Ramos (cell line): ENCODE results near the gene HELZ2.

Source experiments
- in situ Hi-C: fragments of 300-500 bp; cut with MboI; formaldehyde crosslinking; loops from one replicate; pipeline ENCODE4 v1.14.3; 2022; ENCODE audit warnings: low sequenced_read_pairs; ENCODE audit not compliant: unreplicated experiment

Gene HELZ2

DNA sequence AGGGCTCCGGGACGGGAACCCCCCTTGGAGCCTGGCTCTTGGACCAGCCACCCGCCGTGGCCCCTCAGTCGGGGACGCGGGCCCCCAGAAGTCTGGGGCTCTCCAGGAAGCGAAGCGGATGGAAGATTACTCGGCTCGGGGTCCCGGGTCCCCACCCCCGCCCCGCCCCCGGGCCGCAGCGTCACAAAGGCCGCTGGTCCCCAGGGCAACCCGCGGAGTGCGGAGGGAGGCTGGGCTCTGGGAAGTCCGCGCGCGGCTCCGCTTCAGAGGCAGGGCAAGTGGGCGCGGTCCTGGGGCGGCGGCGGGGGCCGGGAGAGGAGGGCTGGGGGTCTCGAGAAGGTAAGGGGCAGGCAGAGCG lies 20.1 kb downstream of the HELZ2 start, which contains the start of gene FNDC11:
Gene FNDC11 (plus strand): TSS at position 227 of the 358 bp plus-strand sequence. CDS start 1,505 bp downstream, outside the sequence.
- in situ Hi-C loops: no loop called here

DNA sequence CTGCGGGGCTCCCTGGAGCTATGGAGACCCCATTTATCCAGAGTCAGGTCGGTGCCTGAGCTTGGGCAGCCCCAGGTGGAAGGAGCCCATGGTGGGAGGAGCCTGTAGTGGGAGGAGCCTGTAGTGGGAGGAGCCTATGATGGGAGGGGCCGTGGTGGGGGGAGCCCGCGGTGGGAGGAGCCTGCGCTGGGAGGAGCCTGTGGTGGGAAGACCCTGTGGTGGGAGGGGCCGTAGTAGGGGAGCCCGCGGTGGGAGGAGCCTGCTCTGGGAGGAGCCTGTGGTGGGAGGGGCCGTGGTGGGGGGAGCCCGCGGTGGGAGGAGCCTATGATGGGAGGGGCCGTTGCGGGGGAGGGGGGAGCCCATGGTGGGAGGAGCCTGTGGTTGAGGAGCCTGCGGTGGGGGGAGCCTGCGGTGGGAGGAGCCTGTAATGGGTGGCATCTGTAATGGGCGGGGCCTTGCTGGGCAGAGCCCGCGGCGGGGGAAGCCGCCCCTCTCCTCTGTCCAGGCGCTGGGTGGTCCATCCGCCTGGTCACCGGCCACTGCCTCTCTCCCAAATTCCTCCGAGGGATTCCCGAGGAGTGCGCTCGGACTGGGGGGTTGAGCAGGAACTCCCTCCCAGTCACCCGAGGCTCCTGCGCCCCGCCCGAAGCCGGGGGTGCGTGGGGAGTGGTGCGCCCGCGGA lies 20.6 kb downstream of the HELZ2 start:
- in situ Hi-C loops: no loop called here

DNA sequence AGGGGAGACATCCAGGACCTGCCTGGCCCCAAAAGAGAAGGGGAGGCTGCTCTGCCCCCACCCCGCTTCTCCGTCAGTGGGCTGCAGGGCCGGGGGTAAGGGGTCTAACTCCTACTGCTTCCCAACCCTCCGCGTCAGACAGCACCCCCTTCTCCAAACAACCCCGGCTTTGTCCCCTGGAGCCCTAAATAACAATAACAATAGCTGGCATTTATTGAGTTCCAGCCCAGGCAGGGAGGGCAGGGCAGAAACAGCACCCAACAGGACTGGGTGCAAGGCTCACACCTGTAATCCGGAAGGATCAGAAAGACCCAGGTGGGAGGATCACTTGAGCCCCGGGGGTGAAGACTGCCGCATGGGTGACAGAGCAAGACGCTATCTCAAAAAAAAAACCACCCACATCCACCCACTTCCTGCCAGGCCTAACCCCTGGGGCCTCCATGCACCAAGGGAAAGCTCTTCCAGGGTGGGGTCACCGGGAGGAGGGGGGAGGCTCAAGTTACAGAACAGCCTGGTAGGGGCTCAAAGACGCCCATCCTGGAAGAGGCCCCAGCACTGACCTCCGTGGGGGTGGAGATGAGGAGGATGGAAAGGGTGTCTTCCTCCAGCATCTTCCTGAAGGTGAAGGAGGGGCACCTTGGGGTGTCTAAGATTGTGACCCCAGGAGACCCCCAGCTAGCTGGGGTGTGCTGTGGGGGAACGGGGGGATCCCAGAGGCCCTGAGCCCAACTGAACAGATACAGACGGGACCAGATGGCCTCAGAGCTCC lies 21.4 kb downstream of the HELZ2 start:
- in situ Hi-C loops: no loop called here

DNA sequence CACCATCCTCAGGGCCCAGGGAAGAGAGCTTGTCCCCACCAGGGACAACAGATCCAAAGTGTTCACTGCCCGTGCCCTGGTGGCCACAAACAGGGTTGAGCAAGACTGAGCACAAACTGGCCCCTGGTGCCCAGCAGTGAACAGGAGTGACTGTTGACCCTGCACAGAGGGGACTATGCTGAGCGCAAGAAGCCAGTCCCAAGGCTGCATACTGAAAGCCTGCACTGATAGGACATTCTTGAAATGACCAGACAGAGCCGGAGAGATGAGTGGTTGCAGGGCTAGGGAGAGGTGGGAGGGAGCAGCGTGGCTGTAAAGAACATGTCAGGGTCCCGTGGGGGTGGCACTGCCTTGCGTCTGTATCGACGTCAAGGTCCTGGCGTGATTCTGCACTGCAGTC lies 23.0 kb downstream of the HELZ2 start:
- in situ Hi-C loops: no loop called here

DNA sequence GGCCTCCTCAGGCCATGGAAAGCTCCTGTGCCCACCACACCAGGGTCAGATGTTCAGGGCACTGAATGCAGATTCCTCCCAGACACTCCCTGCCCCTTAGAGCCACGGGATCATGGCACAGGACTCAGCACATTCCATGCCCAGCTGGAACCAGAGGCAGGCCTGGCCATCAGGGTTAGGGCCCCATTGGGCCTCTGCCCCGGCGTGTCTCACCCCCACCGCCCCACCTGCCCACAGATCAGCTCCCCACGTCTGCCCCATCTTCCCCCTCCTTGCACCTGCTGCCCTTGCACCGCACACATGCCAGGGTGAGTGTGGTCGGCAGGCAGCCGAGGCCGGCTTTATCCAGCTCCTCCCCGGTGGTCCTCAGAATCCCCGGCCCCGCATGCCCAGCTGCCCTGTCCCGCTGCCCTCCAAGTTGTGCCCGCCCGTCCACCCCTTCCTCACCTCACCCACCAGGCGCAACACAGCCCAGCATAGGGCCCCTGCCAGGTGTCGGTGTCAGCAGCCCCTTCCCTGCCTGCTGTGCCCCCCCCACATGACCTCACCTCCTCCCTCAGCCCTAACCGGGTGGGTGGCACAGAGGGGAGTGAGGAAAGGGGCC lies 24.3 kb downstream of the HELZ2 start:
- in situ Hi-C loops: no loop called here

DNA sequence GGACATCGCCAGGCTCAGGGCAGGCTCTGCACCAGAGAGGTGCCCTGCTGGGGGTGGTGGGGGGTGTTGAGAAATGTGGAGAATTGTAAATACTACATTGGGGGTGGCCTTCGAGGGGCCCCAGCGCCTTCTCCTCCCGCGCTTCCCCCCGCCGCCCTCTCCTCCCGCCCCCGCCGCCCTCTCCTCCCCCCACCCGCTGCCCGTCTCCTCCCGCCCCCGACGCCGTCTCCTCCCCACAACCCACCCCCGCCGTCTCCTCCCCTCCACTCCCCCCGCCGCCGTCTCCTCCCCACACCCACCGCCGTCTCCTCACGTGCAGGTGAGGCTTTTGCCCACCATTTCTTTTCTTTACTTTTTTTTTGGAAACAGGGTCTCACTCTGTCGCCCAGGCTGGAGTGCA lies 25.0 kb downstream of the HELZ2 start:
- in situ Hi-C loops: no loop called here

DNA sequence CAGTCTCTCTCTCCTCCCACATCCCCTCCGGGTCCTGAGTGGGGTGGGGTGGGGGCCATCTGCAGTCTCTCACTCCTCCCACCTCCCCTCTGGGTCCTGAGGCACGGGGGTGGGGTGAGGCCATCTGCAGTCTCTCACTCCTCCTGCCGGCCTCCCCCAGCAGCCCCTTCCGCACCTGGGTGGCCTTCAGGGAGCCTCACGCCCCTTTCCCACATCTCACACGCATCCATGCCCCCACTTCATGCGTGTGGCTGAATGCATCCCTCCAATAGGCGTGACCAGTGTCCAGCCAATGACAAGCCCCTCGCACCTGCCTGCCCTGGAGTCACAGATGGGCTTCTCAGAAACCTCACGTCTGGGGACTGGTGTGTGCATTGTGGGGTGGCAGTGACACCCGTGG lies 25.5 kb downstream of the HELZ2 start:
- in situ Hi-C loops: no loop called here

DNA sequence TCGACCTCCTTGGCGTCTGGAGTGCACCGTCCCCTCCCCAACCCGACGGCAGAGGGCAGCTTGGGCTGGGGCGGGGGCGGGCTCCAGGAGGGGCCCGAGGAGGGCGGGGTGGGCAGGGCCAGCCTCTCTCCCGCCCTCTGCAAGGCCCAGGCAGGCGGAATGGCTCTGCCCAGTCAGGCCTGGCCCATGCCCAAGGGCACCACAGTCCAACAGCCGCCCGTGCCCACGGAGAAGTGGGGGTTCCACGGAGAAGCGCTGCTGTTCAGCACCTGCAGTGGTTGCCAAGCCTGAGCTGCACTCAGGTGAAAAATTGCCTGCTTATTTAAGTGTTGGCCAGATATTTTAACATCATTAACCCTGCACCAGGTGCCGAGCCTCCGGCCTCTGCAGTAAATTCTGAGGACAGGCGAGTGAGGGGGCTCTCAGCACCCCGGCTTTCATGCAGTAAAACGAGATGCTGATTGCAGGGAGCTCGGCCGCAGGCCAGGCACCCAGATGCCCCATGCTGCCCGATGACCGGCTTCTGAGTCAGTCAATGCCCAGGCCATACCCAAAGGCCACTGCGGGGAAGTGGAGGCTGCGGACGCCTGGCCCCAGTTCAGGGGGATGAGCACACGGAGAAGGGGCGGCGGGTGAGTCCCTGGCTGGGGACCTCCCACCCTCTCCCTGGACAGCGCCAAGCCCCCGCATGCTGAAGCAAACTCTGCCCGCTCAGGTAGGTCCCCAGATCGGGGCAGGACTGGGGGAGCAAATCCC lies 26.1 kb downstream of the HELZ2 start, which contains the start of gene SRMS:
Gene SRMS (minus strand): TSS at position 25 of the 756 bp plus-strand sequence. CDS start 286 bp downstream, outside the sequence.
- in situ Hi-C loops: no loop called here

DNA sequence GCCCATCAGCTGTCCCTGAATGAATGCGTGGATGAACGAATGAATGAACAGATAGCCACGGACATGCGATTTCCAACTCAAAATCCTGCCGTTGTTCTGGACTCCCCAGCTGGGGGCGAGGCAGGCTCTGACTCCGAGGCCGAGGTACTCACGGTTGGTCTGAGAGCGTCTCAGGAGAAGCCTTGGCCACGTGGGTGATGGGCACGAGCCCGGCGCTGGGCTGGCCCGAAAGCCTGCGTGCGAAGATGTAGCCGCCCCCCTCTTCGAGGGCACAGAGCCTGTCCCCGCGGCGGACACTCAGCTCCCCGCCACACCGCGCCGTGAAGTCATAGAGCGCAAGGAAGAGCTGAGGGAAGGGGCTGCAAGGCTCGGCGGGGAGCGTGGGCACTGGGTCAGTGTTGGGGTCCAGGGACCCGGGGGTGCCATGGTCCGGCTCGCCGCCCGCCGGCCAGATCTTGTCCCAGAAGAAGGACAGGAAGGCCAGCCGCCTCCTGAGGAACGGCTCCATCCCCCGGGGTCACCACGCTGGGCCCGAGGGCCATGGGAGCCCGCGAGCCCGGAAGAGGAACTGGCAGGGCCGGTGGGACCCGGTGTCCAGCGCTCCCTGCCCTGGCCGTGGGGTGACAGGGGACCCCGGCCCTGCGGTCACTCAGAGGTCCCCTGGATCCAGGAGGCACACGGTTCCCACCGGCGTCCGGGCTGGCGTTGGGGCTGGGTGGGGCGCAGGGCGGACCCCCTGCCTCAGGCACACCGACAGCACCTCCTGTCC lies 26.9 kb downstream of the HELZ2 start:
- in situ Hi-C loops: no loop called here

DNA sequence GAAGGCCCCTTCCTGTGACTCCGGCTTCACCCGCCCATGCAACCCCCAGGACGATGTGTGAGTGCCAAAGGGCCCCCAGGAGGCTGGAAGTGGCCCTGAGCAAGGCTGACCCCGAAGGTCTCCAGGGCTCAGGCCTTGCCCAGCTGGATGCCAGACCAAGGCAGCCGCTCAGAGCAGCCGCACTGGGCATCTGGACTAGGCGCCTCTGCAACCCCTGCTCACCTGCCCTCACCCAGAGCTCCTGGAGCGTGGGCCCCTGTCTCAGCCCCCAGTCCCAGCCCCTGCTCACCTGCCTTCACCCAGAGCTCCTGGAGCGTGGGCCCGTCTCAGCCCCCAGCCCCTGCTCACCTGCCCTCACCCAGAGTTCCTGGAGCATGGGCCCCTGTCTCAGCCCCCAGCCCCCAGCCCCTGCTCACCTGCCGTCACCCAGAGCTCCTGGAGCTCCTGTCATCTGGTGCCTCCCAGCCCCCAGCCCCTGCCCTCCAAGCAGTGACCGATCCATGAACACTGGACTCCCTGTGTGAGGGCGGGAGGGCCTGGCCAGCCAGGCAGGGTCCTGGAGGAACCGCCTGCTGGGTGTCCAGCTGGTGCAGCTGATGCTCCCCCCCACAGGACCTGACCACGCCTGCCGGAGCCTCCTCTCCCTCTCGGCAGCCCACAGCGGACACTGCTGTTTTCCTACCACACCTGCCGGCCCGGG lies 27.6 kb downstream of the HELZ2 start:
- in situ Hi-C loops: no loop called here

DNA sequence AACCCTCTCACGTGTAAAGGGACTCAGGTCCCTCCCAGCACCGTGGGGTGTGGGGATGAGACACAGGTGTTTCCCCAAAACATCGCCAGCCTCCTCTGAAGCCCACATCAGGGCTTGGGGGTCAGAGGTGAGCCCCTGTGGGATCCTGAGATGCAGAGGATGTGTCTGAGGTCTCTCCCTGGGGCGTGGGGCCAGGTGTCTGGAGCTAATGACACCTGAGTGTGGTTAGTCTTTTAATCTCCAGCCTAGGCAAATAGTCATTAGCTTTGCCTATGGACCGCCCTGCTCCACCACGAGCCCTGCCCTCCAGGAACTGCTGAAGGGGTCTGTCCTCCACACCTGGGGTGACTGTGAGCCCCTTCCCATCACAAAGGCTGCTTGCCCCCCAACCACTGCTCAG lies 28.2 kb downstream of the HELZ2 start:
- in situ Hi-C loops: no loop called here

DNA sequence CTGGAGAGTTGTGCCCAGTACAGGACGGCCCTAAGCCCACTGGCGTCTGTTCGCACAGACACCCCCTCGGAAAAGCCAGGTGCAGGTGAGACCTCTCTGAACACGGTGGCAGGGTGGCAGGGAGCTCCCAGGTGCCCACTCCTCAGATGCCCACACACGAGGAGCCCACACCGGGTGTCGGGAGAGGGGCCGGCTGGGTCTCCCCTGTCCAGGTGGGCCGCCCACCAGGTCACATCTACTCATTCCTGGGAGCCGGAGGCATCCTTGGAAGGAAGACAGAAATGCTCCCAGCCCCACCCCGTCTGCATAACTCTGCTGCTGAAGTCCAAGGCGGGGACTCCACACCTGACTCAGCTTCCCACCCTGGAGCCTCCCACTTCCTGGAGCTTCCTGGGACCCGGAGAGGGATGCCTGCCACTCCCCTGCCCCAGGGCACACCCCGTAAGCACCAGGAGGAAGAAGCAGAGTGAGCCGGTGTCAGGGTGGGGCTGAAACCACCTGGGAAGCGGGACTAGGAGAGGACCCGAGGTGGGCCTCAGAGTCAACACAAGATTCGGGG lies 29.0 kb downstream of the HELZ2 start:
- in situ Hi-C loops: no loop called here

DNA sequence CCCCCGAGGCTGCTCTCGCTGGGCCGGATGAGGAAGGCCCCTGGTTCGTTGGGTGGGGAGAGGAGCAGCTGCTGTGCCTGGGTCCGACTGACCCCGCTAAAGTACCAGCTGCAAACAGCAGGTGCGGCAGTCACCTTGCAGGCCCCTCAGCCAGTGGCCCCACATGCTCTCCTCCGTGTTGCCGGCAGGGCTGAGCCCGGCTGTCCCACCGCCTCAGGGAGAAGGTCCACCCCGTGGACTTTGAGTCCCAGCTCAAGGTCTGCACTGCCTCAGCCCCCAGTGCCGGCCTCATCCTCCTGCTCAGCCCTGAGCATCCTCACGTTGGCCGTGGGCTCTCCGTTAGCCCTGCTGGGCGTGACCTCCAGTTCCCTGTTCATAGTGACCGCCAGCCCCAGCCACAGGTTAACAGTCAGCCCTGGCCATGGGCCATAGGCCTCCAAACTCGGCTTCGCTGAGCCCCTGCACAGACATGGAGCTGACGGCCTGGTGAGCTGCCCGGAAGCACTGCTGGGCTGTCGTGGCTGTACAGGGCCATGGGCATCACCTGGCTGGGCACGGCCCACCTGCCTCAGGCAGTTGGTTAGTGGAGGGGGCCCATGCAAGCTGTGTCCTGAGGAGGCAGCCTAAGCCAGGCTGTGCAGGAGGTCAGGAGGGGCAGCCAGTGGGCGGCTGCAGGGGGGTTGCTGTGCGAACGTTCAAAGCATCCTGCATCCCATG lies 29.6 kb downstream of the HELZ2 start:
- in situ Hi-C loops: no loop called here

DNA sequence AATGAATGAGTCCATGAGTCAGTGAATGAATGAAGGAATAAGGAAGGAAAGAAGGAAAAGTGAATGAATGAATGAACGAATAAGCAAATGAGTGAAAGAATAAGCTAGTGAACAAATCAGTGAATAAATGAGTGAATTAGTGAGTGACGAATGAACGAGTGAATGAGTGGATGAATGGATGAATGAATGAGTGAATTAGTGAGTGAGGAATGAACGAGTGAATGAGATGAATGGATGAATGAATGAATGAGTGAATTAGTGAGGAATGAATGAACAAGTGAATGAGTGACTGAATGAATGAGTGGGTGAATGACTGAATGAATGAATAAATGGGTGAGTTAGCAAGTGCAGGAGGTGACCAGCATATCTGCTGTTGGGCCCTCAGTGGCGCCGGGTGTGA lies 30.3 kb downstream of the HELZ2 start:
- in situ Hi-C loops: no loop called here

DNA sequence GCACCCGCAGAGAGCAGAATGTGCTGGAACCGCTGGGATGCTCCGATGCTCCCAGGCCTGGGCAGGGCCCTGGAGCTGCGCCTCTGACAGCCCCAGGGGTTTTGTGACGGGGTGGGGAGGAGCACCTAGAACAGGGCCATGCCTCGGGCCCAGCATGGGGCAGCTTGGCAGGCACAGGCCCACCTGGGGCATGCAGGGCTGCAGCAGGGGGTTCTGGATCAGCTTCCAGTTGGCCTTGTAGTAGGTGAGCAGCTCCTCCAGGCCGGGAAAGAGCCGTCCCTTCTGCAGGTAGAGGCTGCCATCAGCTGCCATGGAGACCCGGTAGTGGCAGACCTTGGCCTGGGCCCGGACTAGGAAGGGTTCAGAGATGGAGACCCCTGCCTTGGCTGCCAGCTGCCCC lies 30.9 kb downstream of the HELZ2 start:
- in situ Hi-C loops: no loop called here

DNA sequence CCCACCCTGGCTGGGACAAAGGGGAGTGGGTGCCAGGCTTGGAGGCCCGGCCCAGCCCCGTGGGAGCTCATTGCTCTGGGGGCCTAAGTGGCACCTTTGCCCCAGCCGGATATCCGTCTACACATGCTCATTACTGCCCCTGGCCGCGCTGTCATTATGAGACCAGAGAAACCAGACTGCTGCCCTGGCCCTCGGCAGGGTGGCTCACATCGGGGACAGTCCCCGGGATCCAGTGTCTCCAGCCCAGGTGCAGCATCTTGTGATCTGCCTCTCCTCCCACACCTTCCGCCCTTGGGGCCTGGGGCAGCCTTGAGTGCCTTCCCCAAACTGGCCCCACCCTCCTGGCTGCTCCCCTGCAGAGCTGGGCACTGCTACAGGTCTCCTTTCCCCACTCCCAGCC lies 31.3 kb downstream of the HELZ2 start:
- in situ Hi-C loops: no loop called here

DNA sequence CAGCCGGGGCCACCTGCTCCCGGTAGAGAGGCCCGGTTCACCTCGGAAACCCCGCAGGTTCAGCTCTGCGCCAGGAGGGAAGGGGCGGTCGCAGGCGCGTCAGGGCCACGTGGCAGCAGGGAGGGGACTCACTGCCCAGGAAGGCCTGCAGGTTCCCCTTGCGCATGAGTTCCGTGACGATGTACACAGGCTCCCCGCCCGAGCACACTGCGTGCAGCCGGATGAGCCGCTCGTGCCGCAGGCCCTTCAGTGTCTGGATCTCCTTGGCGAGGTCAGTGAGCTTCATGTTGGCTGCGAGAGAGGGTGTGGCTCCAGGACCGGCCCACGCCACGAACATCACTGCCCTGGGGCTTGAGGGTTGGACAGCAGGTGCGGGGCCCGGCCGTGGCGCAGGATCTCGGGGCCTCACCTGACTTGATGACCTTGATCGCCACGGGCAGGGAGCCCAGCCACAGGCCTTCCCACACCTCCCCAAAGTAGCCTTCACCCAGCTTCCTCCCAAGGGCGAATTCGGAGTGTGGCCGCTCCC lies 31.9 kb downstream of the HELZ2 start:
- in situ Hi-C loops: no loop called here

DNA sequence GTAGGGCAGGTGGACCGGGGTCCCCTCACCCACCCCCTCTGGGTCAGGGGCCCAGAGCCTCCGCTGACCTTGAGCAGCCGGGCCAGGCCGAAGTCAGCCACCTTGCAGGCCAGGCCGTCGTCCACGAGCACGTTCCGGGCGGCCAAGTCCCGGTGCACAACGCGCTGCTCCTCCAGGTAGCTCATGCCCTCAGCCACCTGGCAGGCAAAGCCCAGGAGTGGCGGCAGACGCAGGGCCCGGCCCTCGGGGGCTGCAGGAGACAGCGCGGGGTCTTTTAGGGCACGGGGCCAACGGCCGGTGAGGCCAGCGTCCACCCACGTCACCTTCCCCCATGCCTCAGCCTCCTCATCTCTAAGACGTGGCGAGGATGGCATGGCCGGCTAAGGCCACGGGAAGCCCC lies 32.7 kb downstream of the HELZ2 start:
- in situ Hi-C loops: no loop called here
